HCT116 (cell line): ENCODE results near the gene KLHL34. TPM values are rescaled to one million over a fixed set of nuclear protein-coding genes. Genes with fewer than 3 reads are reported as not detected.

ENCODE experiments used
- ATAC-seq: fragments of 200-7000 bp; cut with Tn5 transposase; 2 replicates; pipeline ENCODE4 v1.9.1; 2020; ENCODE audit warnings: mild to moderate bottlenecking, moderate library complexity
- BruUV-seq: library from RNA; stranded (reverse); fragments of 400-500 nt; replicated peaks from 2 replicates; lab custom pipeline; 2021; lab: Mats Ljungman, UMichigan
- CTCF ChIA-PET: fragments of 300-600 bp; sonication (Branson Sonifier 250); formaldehyde crosslinking; loops from one replicate; lab custom pipeline; 2021; ENCODE audit warnings: antibody characterized with exemption; lab: Charles Lee
- POLR2A ChIA-PET: fragments of 300-600, 350-600 bp; sonication (Branson Sonifier 250); formaldehyde crosslinking; loops from one replicate; lab custom pipeline; 2021; ENCODE audit warnings: antibody characterized with exemption; lab: Charles Lee
- RAD21 ChIA-PET, 2 experiments: fragments of 300-600 bp; sonication (Branson Sonifier 250); formaldehyde crosslinking; loops; one replicate each; lab custom pipeline; 2023; ENCODE audit warnings: low total read pairs in 2 of 2; ENCODE audit not compliant: uncharacterized antibody in 2 of 2, unreplicated experiment in 2 of 2, low non-redundant PET in 1 of 2; lab: Charles Lee
- DNase-seq: peaks from one replicate; pipeline ENCODE4 v3.0.0-alpha.2; 2010; ENCODE audit warnings: low read depth, low spot score
- H2AFZ ChIP-seq: fragments of 200-600 bp; shearing (Covaris generic), sonication (generic); 2 replicates; pipeline ENCODE4 v1.6.1; 2017; ENCODE audit warnings: low read depth, mixed run types, mixed read lengths, antibody characterized with exemption, low read length; ENCODE audit not compliant: poor library complexity, severe bottlenecking
- H3K27ac ChIP-seq: 2 replicates; pipeline ENCODE4 v1.5.1; 2012; ENCODE audit warnings: low read depth, low read length
- H3K27me3 ChIP-seq: fragments of 200-600 bp; sonication (generic); 2 replicates; pipeline ENCODE4 v1.6.1; 2016; ENCODE audit warnings: mixed run types, low read length, mixed read lengths; ENCODE audit not compliant: insufficient read depth
- H3K36me3 ChIP-seq, 2 experiments: fragments of 200-500 bp in 1 of 2; fragments of 200-600 bp in 1 of 2; sonication (Bioruptor generic) in 1 of 2; sonication (generic) in 1 of 2; 2 replicates each; pipeline versions ENCODE4 v1.5.1 to v1.6.1; 2014 to 2016; ENCODE audit warnings: low read length in 2 of 2, inconsistent platforms in 1 of 2, mixed read lengths in 1 of 2, mixed run types in 1 of 2; ENCODE audit not compliant: insufficient read depth in 2 of 2, control insufficient read depth in 1 of 2
- H3K4me1 ChIP-seq, 2 experiments: fragments of 200-600 bp in 1 of 2; sonication (generic) in 1 of 2; 2 replicates each; pipeline versions ENCODE4 v1.5.1 to v1.6.1; 2012 to 2017; ENCODE audit warnings: low read length in 2 of 2, inconsistent platforms in 1 of 2, mild to moderate bottlenecking in 1 of 2, mixed read lengths in 1 of 2, mixed run types in 1 of 2, moderate library complexity in 1 of 2; ENCODE audit not compliant: insufficient read depth in 2 of 2, control insufficient read depth in 1 of 2
- H3K4me2 ChIP-seq: fragments of 200-600 bp; sonication (generic); 2 replicates; pipeline ENCODE4 v1.6.1; 2017; ENCODE audit warnings: mixed run types, low read length, mixed read lengths
- H3K4me3 ChIP-seq, 2 experiments: fragments of 200-600 bp in 1 of 2; sonication (generic) in 1 of 2; replicated peaks in 1 of 2; 2 replicates each; pipeline ENCODE4 v1.5.1; 2011 to 2016; ENCODE audit warnings: low read length in 2 of 2, control low read depth in 1 of 2, low read depth in 1 of 2, mild to moderate bottlenecking in 1 of 2, mixed read lengths in 1 of 2, mixed run types in 1 of 2
- H3K79me2 ChIP-seq: fragments of 200-600 bp; sonication (generic); 2 replicates; pipeline ENCODE4 v1.6.1; 2017; ENCODE audit warnings: mild to moderate bottlenecking, mixed run types, low read length, moderate library complexity, mixed read lengths; ENCODE audit not compliant: insufficient read depth
- H3K9ac ChIP-seq: fragments of 200-600 bp; sonication (generic); 2 replicates; pipeline ENCODE4 v1.6.1; 2016; ENCODE audit warnings: low read length, mixed read lengths
- H3K9me2 ChIP-seq: fragments of 200-600 bp; sonication (generic), shearing (Covaris generic); 2 replicates; pipeline ENCODE4 v1.6.1; 2017; ENCODE audit warnings: mixed run types, mild to moderate bottlenecking, moderate library complexity; ENCODE audit not compliant: insufficient read depth
- H3K9me3 ChIP-seq, 2 experiments: fragments of 200-500 bp in 1 of 2; fragments of 200-600 bp in 1 of 2; sonication (Bioruptor generic) in 1 of 2; sonication (generic) in 1 of 2; 2 replicates each; pipeline ENCODE4 v1.6.1; 2014 to 2017; ENCODE audit warnings: low read length in 2 of 2, mixed read lengths in 2 of 2, inconsistent platforms in 1 of 2, low read depth in 1 of 2, mild to moderate bottlenecking in 1 of 2, mixed run types in 1 of 2, moderate library complexity in 1 of 2; ENCODE audit not compliant: control insufficient read depth in 1 of 2, insufficient read depth in 1 of 2
- H4K20me1 ChIP-seq: fragments of 200-600 bp; sonication (generic), shearing (Covaris generic); 2 replicates; pipeline ENCODE4 v1.6.1; 2017; ENCODE audit warnings: mixed run types, mild to moderate bottlenecking, moderate library complexity; ENCODE audit not compliant: insufficient read depth
- CBX3 ChIP-seq: IDR thresholded peaks from 2 replicates; pipeline ENCODE4 v1.6.1; 2012; ENCODE audit warnings: low read depth
- CTCF ChIP-seq, 3 experiments: fragments of 200-600 bp in 1 of 3; sonication (generic) in 1 of 3; IDR thresholded peaks in 2 of 3; conservative IDR thresholded peaks in 1 of 3; 2 replicates each; pipeline ENCODE4 v1.5.1; 2012 to 2017; ENCODE audit warnings: low read depth in 2 of 3, low read length in 2 of 3, antibody characterized with exemption in 1 of 3, borderline replicate concordance in 1 of 3, control low read depth in 1 of 3, mild to moderate bottlenecking in 1 of 3, mixed read lengths in 1 of 3, mixed run types in 1 of 3, moderate library complexity in 1 of 3; ENCODE audit not compliant: insufficient read depth in 1 of 3
- EGR1 ChIP-seq: IDR thresholded peaks from 2 replicates; pipeline ENCODE4 v1.6.1; 2012; ENCODE audit warnings: low read depth
- EZH2phosphoT487 ChIP-seq: fragments of 200-600 bp; IDR thresholded peaks from 2 replicates; pipeline ENCODE4 v1.6.1; 2018; ENCODE audit warnings: antibody characterized with exemption, borderline replicate concordance
- POLR2A ChIP-seq: IDR thresholded peaks from 2 replicates; pipeline ENCODE4 v1.7.0; 2011; ENCODE audit warnings: borderline replicate concordance; ENCODE audit not compliant: insufficient read depth, insufficient read length; ENCODE audit errors: extremely low read depth
- POLR2AphosphoS5 ChIP-seq: IDR thresholded peaks from 2 replicates; pipeline ENCODE4 v1.6.1; 2011; ENCODE audit warnings: mild to moderate bottlenecking, low read depth, low read length, moderate library complexity
- SP1 ChIP-seq: IDR thresholded peaks from 2 replicates; pipeline ENCODE4 v1.6.1; 2012; ENCODE audit warnings: low read depth
- SRF ChIP-seq: IDR thresholded peaks from 2 replicates; pipeline ENCODE4 v1.6.1; 2012; ENCODE audit warnings: low read depth
- TCF7L2 ChIP-seq: IDR thresholded peaks from 2 replicates; pipeline ENCODE4 v1.7.0; 2011; ENCODE audit warnings: borderline replicate concordance, inconsistent platforms; ENCODE audit not compliant: insufficient read depth, insufficient read length; ENCODE audit errors: extremely low read depth
- YY1 ChIP-seq: IDR thresholded peaks from 2 replicates; pipeline ENCODE4 v1.6.1; 2011; ENCODE audit warnings: low read length, low read depth, moderate library complexity, mild to moderate bottlenecking; ENCODE audit not compliant: insufficient replicate concordance; ENCODE audit errors: extremely low read depth
- ZBTB33 ChIP-seq: IDR thresholded peaks from 2 replicates; pipeline ENCODE4 v1.6.1; 2011; ENCODE audit warnings: mild to moderate bottlenecking, low read length, moderate library complexity; ENCODE audit not compliant: insufficient replicate concordance; ENCODE audit errors: extremely low read depth
- ZFX ChIP-seq: fragments of 450-650 bp; IDR thresholded peaks from 2 replicates; pipeline ENCODE4 v1.6.1; 2017
- intact Hi-C: fragments of 100-400 bp; cut with micrococcal nuclease; formaldehyde crosslinking; loops from 2 replicates; pipeline ENCODE4 v1.10.0; 2022
- total RNA-seq: library from RNA; stranded (reverse); gene quantifications from one replicate; pipeline ENCODE4 v1.2.1, GENCODE V29; 2021; ENCODE audit not compliant: unreplicated experiment
- TF ChIP-seq, protein P1 (sequence below): IDR thresholded peaks from 2 replicates; pipeline ENCODE4 v1.6.1; 2012
- TF ChIP-seq, protein P2 (sequence below): IDR thresholded peaks from 2 replicates; pipeline ENCODE4 v1.6.1; 2012; ENCODE audit warnings: low read depth

KLHL34 gene
- total RNA-seq, 1 experiment from 2014 or later, result not detected

DNA sequence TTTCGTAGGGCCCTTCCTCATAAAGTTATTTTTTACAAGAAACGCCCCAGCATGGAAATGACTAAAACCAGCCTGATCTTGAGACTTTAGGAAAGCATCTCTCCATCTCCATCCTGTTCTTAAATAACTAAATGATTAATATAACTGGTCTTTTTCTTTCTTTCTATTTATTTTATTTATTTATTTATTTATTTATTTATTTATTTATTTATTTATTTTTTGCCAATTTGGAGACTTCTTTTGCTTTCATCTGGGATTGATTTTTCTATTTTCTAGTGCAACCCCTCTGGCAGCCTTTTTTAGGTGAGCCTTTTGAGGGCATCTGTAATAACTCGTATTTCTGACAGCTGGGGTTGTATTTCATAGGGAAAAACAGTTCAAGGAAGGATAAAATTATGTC, 1.2 kb upstream of the KLHL34 start (continued):
- no peak for TF ChIP-seq CTCF (IDR thresholded peaks at IDR 0.05 in 2 of 3, conservative IDR thresholded peaks at IDR 0.05 in 1 of 3; ENCODE audit: borderline replicate concordance in 1 of 3, insufficient read depth in 1 of 3, low read depth in 2 of 3, low read length in 2 of 3)
- no peak for TF ChIP-seq EGR1
- no peak for TF ChIP-seq POLR2AphosphoS5
- no peak for TF ChIP-seq YY1
- TF ChIP-seq, protein P1, sequence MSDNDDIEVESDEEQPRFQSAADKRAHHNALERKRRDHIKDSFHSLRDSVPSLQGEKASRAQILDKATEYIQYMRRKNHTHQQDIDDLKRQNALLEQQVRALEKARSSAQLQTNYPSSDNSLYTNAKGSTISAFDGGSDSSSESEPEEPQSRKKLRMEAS, result no peak
- no peak for TF ChIP-seq SP1
- no peak for TF ChIP-seq EZH2phosphoT487
- TF ChIP-seq, all 23 proteins: peak for 0

DNA sequence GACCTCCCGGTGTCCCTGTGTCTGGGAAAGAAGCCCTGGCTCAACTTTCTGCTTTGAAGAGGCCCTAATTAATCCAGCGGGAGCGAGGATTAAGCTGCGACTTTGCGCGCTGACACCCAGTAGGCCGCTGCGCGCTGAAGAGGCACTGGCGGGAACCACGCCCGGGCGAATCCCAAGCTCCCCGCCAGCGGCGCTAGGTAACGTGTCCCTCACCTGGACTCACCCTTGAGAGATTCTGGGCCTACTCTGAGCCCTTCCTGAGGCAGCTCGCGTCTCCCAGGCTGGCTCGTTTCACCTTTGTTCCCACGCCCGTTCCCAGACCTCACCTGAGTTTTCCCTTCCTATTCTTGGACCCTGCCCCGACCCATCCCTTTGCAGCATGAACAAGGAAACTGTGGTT, 616 bp upstream of the KLHL34 start:
- no peak overlapping the region for H2AFZ ChIP-seq
- no peak overlapping the region for H3K27ac ChIP-seq
- intact Hi-C loops, result no loop called here
- H3K9ac ChIP-seq, result no peak overlapping the region
- no peak overlapping the region for H3K4me3 ChIP-seq
- ChIA-PET RAD21 (no interaction called here), POLR2A (no interaction called here), CTCF (no interaction called here)
- no peaks in the 10 kb centered on the region for H3K36me3 ChIP-seq
- DNase-seq (no peak), ATAC-seq (no peak)
- H3K9me2 ChIP-seq, result no peaks in the 10 kb centered on the region
- no peak overlapping the region for H3K4me2 ChIP-seq
- H4K20me1 ChIP-seq, result no peaks in the 10 kb centered on the region
- no peaks in the 10 kb centered on the region for H3K27me3 ChIP-seq
- no peaks in the 10 kb centered on the region for H3K79me2 ChIP-seq
- BruUV-seq, result no TSS peak
- H3K9me3 ChIP-seq, result no peaks in the 10 kb centered on the region
- H3K4me1 ChIP-seq, result no peaks in the 10 kb centered on the region
- TF ChIP-seq CTCF (IDR thresholded peaks at IDR 0.05 in 2 of 3, conservative IDR thresholded peaks at IDR 0.05 in 1 of 3; ENCODE audit: borderline replicate concordance in 1 of 3, insufficient read depth in 1 of 3, low read depth in 2 of 3, low read length in 2 of 3) (no peak), TCF7L2 (no peak), ZBTB33 (no peak), SP1 (no peak), POLR2A (no peak), SRF (no peak), ZFX (no peak), EZH2phosphoT487 (no peak), CBX3 (no peak)
- TF ChIP-seq, protein P2, sequence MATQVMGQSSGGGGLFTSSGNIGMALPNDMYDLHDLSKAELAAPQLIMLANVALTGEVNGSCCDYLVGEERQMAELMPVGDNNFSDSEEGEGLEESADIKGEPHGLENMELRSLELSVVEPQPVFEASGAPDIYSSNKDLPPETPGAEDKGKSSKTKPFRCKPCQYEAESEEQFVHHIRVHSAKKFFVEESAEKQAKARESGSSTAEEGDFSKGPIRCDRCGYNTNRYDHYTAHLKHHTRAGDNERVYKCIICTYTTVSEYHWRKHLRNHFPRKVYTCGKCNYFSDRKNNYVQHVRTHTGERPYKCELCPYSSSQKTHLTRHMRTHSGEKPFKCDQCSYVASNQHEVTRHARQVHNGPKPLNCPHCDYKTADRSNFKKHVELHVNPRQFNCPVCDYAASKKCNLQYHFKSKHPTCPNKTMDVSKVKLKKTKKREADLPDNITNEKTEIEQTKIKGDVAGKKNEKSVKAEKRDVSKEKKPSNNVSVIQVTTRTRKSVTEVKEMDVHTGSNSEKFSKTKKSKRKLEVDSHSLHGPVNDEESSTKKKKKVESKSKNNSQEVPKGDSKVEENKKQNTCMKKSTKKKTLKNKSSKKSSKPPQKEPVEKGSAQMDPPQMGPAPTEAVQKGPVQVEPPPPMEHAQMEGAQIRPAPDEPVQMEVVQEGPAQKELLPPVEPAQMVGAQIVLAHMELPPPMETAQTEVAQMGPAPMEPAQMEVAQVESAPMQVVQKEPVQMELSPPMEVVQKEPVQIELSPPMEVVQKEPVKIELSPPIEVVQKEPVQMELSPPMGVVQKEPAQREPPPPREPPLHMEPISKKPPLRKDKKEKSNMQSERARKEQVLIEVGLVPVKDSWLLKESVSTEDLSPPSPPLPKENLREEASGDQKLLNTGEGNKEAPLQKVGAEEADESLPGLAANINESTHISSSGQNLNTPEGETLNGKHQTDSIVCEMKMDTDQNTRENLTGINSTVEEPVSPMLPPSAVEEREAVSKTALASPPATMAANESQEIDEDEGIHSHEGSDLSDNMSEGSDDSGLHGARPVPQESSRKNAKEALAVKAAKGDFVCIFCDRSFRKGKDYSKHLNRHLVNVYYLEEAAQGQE, result no peak
